ENCODE measurements around the gene HBA2.
"Not testable (repeated sequence)": the region's sequence is repeated elsewhere in the genome, so short reads cannot be mapped to it uniquely, and the experiment has no call there.

HBA2 gene

DNA sequence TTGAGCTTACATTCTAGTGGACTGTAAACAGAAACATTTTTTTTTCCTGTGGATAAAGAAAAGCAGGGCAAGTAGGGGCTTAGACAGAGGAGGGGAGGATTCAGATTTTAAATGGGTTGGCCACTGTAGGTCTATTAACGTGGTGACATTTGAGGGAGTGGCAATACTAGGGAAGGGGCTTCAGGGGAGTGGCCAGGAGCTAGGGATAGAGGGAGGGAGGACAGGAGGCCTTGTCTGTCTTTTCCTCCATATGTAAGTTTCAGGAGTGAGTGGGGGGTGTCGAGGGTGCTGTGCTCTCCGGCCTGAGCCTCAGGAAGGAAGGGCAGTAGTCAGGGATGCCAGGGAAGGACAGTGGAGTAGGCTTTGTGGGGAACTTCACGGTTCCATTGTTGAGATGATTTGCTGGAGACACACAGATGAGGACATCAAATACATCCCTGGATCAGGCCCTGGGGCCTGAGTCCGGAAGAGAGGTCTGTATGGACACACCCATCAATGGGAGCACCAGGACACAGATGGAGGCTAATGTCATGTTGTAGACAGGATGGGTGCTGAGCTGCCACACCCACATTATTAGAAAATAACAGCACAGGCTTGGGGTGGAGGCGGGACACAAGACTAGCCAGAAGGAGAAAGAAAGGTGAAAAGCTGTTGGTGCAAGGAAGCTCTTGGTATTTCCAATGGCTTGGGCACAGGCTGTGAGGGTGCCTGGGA lies 13.4 kb upstream of the HBA2 start:
- DNase-seq, result no peak

DNA sequence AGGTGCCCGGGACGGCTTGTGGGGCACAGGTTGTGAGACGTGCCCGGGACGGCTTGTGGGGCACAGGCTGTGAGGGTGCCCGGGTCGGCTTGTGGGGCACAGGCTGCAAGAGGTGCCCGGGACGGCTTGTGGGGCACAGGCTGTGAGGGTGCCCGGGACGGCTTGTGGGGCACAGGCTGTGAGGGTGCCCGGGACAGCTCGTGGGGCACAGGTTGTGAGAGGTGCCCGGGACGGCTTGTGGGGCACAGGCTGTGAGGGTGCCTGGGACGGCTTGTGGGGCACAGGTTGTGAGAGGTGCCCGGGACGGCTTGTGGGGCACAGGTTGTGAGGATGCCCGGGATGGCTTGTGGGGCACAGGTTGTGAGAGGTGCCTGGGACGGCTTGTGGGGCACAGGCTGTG lies 12.4 kb upstream of the HBA2 start:
- DNase-seq, result not testable (repeated sequence)

DNA sequence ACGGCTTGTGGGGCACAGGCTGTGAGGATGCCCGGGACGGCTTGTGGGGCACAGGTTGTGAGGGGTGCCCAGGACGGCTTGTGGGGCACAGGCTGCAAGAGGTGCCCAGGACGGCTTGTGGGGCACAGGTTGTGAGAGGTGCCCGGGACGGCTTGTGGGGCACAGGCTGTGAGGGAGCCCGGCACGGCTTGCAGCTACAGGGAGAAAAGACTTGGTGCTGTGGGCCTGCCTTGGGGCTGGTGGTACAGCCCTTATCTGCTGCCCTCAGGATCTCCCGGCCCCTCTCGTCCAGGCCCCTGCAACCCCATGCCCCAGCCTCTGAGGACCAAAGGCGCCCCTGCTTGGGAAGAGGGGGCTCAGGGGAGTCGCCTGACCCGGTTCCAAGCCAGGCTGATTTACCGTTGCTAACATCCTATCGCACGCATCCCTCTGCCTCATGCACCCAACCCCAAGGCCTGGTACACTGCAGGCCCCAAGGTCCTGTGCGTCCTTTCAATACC lies 11.9 kb upstream of the HBA2 start:
- no peak for DNase-seq

DNA sequence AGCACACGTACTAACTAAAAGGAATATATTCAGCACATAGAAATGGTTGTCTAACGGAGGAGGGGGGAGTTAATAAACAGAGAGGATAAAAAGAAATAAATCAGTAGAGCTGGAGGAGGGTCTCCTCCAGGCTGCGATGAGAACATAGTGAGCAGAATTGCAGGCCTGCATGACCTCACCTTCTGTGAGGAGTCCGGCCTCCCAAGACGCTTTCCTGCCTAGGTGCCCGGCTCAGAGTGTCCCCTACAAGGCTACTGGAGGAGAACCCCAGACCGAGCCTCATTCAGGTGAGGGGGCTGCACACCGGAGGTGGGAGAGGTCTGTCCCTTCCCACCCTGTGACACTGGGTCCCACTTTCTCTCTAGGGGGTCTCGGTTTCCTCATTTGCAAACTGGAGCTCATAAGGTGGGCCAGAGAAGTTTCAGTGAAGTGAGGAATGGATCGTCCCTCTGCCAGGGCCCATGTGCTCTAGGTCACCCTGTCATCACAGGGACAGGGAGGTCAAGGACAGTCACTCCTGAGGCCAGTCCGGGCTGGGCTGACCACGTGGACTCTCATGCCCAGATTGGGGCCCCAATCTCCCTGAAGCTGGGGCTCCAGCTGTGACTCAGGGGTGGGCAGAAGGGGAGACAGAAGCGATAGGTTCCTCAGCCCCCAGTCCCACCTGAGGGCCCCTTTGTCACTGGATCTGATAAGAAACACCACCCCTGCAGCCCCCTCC lies 10.2 kb upstream of the HBA2 start:
- no peak for DNase-seq

DNA sequence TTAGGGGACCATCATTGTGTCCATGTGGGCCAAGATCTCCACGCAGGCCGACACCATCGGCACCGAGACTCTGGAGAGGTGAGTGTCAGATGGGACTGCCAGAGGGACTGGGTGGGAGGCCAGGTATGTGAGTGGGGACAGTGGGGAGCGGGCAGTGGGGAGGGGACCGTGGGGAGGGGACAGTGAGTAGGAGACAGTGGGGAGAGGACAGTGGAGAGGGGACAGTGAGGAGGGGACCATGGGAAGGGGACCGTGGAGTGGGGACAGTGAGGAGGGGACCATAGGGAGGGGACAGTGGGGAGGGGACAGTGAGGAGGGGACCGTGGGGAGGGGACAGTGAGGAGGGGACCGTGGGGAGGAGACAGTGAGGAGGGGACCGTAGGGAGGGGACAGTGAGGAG lies 9.5 kb upstream of the HBA2 start:
- DNase-seq, result not testable (repeated sequence)

DNA sequence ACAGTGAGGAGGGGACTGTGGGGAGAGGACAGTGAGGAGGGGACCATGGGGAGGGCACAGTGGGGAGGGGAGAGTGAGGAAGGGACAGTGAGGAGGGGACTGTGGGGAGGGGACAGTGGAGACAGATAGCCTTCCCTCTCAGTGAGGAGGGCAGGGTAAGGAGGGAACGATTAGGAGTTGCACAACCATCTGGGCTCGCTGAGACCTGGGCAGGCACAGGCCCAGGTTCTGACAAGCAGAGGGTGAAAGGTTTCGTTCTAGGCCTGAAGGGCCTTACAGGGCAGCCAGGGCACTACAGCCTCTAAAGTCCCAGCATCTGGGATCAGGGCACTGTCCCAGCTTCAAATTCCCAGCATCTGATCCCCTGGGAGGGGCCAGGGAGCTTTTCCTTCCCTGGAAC lies 9.0 kb upstream of the HBA2 start:
- DNase-seq, result not testable (repeated sequence)

DNA sequence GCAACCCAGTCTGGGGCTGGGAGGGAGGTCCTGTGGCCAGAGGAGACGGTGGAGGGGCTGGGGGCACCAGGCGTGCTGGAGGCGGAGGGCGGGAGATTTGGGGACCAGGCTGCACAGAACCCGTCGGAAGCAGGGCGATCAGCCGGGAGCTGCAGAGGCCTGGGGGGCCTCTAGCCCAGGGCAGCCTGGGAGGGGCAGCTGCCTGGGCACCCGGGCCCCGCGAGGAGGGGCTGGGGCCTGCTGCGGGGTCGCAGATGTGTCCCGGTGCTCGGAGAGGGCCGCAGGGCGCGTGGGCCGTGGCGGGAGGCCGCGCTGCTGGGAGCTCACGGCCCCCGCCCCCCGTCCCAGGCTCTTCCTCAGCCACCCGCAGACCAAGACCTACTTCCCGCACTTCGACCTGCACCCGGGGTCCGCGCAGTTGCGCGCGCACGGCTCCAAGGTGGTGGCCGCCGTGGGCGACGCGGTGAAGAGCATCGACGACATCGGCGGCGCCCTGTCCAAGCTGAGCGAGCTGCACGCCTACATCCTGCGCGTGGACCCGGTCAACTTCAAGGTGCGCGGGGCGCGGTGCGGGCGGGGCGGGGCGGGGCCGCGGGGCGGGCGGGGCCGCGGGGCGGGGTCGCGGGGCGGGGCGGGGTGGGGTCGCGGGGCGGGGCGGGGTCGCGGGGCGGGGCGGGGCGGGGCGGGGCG lies 8.4 kb upstream of the HBA2 start:
- not testable (repeated sequence) for DNase-seq

DNA sequence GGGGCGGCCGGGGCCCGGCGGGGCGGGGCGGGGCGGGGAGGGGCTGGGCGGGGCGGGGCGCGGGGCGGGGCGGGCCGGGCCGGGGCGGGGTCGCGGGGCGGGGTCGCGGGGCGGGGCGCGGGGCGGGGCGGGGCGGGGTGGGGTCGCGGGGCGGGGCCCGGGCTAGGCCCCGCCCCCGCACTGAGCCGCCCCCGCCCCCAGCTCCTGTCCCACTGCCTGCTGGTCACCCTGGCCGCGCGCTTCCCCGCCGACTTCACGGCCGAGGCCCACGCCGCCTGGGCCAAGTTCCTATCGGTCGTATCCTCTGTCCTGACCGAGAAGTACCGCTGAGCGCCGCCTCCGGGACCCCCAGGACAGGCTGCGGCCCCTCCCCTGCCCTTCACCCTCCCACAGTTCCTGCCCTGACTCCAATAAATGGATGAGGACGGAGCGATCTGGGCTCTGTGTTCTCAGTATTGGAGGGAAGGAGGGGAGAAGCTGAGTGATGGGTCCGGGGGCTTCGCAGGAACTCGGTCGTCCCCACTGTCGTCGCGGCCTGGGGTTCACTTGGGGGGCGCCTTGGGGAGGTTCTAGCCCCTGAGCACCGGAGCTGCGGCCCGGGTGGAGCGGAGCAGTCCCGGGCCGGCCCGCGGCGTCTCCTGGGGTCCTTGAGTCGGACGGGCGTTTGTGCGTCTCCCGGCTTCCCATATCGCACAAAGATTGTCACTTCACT lies 7.7 kb upstream of the HBA2 start:
- no peak for DNase-seq

DNA sequence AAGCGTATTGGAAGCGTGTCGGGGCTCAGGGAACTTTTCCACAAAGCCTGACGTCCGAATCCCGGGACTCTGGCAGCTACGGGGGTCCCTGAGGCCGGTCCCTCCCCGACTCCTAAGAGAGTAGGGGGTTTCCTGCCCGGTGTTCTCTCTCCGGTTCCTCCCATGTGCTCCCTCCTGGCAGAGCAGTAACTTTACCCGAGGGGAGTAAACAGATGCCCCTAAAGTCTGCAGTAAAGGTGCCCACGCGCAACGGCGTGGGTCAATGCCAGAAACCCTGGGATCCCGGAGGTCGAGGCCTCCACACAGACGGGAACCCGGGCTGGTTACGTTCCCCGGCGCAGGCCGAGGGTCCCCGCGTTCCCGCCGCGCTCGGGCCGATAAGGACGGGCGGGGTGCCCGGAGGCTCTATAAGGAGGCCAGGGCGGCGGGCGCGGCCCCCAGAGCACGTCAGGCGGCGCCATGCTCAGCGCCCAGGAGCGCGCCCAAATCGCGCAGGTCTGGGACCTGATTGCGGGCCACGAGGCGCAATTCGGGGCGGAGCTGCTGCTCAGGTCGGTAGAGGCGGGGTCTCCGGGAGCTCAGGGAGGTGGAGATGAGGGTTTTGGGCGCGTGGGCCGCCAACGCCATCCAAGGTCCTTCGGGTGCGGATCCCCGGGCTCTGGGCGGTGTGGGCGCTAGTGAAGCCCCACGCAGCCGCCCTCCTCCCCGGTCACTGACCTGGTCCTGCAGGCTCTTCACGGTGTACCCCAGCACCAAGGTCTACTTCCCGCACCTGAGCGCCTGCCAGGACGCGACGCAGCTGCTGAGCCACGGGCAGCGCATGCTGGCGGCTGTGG lies 6.9 kb upstream of the HBA2 start, which contains the start of gene HBM:
Gene HBM (plus strand): TSS at position 440 of the 836 bp plus-strand sequence. CDS start 20 bp downstream, at position 460.
- DNase-seq, result no peak

DNA sequence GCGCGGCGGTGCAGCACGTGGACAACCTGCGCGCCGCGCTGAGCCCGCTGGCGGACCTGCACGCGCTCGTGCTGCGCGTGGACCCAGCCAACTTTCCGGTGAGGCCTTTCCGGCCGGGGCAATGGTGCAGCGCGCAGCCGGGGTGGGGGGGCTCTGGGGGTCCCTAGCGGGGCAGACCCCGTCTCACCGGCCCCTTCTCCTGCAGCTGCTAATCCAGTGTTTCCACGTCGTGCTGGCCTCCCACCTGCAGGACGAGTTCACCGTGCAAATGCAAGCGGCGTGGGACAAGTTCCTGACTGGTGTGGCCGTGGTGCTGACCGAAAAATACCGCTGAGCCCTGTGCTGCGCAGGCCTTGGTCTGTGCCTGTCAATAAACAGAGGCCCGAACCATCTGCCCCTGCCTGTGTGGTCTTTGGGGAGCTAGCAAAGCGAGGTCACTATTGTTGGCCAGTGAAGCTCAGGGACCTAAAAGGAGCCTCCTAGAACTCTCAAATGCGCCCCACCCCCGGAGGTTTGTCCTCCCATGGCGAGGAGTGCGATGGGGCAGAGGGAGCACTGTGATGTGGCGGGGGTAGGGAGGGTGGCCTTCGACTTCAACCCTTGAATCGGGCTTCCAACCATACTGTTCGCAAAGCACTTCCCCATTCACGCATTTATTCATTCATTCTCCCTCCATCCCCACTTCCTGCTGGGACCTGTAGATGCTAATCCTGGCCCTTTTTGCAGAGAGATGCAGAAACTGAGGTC lies 6.1 kb upstream of the HBA2 start:
- no peak for DNase-seq

DNA sequence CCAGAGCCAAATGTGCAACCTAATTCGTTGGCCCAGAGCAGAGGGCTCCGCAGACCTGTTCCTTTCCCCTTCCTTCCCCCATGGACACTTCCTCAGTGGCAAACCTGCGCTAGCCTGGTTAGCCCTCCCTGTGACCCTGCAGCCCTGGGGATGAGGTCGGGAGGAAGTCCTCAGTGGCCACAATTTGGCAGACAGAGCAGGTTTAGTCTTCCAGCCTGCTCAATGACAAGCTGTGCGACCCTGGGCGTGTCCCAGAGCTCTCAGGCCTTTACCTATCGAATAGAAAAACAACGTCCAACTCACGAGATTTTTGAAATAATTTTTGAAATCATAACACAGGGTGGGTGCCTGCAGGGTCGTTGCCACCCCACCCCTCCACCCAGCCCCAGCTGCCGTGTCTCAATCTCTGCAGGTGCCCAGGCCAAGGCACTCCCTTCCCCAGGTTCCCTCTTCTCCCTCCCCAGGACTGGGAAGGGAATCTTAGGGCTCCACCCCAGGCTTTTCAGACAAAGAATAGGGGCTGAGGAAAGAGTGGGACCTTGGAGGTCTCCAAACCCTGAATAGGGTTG lies 5.5 kb upstream of the HBA2 start:
- no peak for DNase-seq

DNA sequence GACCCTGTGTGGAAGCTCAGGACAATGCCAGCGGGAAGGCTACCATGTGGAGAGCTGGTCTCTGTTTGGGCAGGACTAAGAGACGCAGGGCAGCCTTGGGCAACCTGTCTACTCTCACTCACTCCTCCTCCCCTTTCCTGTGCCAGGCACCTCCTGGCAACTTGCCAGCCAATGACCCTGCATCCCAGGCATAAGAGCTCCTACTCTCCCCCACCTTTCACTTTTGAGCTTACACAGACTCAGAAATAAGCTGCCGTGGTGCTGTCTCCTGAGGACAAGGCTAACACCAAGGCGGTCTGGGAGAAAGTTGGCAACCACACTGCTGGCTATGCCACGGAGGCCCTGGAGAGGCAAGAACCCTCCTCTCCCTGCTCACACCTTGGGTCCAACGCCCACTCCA lies 4.3 kb upstream of the HBA2 start:
- no peak for DNase-seq

DNA sequence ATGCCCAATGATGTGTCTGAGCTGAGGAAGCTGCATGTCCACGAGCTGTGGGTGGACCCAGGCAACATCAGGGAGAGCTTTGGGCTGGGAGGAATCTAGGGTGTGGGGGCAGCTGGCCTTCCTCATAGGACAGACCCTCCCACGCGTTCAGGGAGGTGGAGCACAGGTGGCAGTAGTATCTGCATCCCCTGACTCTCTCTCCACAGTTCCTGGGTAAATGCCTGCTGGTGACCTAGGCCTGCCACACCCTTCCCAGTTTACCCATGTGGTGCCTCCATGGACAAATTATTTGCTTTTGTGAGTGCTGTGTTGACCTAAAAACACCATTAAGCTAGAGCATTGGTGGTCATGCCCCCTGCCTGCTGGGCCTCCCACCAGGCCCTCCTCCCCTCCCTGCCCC lies 3.7 kb upstream of the HBA2 start:
- DNase-seq, result no peak

DNA sequence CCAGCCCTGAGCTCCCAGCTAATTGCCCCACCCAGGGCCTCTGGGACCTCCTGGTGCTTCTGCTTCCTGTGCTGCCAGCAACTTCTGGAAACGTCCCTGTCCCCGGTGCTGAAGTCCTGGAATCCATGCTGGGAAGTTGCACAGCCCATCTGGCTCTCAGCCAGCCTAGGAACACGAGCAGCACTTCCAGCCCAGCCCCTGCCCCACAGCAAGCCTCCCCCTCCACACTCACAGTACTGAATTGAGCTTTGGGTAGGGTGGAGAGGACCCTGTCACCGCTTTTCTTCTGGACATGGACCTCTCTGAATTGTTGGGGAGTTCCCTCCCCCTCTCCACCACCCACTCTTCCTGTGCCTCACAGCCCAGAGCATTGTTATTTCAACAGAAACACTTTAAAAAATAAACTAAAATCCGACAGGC lies 2.6 kb upstream of the HBA2 start:
- not testable (repeated sequence) for DNase-seq

DNA sequence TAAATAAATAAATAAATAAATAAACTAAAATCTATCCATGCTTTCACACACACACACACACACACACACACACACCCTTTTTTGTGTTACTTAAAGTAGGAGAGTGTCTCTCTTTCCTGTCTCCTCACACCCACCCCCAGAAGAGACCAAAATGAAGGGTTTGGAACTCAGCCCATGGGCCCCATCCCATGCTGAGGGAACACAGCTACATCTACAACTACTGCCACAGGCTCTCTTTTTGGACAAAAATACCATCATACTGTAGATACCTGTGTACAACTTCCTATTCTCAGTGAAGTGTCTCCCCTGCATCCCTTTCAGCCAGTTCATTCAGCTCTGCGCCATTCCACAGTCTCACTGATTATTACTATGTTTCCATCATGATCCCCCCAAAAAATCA lies 1.9 kb upstream of the HBA2 start:
- no peak for DNase-seq

DNA sequence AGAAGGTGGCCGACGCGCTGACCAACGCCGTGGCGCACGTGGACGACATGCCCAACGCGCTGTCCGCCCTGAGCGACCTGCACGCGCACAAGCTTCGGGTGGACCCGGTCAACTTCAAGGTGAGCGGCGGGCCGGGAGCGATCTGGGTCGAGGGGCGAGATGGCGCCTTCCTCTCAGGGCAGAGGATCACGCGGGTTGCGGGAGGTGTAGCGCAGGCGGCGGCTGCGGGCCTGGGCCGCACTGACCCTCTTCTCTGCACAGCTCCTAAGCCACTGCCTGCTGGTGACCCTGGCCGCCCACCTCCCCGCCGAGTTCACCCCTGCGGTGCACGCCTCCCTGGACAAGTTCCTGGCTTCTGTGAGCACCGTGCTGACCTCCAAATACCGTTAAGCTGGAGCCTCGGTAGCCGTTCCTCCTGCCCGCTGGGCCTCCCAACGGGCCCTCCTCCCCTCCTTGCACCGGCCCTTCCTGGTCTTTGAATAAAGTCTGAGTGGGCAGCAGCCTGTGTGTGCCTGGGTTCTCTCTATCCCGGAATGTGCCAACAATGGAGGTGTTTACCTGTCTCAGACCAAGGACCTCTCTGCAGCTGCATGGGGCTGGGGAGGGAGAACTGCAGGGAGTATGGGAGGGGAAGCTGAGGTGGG lies 657 bp downstream of the HBA2 start:
- not testable (repeated sequence) for DNase-seq

DNA sequence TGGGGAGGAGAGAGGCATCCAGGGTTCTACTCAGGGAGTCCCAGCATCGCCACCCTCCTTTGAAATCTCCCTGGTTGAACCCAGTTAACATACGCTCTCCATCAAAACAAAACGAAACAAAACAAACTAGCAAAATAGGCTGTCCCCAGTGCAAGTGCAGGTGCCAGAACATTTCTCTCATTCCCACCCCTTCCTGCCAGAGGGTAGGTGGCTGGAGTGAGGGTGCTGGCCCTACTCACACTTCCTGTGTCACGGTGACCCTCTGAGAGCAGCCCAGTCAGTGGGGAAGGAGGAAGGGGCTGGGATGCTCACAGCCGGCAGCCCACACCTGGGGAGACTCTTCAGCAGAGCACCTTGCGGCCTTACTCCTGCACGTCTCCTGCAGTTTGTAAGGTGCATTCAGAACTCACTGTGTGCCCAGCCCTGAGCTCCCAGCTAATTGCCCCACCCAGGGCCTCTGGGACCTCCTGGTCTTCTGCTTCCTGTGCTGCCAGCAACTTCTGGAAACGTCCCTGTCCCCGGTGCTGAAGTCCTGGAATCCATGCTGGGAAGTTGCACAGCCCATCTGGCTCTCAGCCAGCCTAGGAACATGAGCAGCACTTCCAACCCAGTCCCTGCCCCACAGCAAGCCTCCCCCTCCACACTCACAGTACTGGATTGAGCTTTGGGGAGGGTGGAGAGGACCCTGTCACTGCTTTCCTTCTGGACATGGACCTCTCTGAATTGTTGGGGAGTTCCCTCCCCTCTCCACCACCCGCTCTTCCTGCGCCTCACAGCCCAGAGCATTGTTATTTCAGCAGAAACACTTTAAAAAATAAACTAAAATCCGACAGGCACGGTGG lies 1.5 kb downstream of the HBA2 start:
- not testable (repeated sequence) for DNase-seq

DNA sequence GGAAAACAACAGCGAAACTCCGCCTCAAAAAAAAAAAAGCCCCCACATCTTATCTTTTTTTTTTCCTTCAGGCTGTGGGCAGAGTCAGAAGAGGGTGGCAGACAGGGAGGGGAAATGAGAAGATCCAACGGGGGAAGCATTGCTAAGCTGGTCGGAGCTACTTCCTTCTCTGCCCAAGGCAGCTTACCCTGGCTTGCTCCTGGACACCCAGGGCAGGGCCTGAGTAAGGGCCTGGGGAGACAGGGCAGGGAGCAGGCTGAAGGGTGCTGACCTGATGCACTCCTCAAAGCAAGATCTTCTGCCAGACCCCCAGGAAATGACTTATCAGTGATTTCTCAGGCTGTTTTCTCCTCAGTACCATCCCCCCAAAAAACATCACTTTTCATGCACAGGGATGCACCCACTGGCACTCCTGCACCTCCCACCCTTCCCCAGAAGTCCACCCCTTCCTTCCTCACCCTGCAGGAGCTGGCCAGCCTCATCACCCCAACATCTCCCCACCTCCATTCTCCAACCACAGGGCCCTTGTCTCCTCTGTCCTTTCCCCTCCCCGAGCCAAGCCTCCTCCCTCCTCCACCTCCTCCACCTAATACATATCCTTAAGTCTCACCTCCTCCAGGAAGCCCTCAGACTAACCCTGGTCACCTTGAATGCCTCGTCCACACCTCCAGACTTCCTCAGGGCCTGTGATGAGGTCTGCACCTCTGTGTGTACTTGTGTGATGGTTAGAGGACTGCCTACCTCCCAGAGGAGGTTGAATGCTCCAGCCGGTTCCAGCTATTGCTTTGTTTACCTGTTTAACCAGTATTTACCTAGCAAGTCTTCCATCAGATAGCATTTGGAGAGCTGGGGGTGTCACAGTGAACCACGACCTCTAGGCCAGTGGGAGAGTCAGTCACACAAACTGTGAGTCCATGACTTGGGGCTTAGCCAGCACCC lies 2.6 kb downstream of the HBA2 start:
- DNase-seq, result no peak
